NB4 (cell line): ENCODE measurements around the gene PIK3R3.

ENCODE experiments used
- MYC ChIP-seq: IDR thresholded peaks from 2 replicates; pipeline ENCODE4 v1.6.1; 2011; ENCODE audit warnings: low read depth, low read length
- POLR2A ChIP-seq: IDR thresholded peaks from 2 replicates; pipeline ENCODE4 v1.6.1; 2011; ENCODE audit warnings: mild to moderate bottlenecking; ENCODE audit not compliant: insufficient read length; ENCODE audit errors: extremely low read depth
- TF ChIP-seq, protein P1 (sequence below): IDR thresholded peaks from one replicate; pipeline ENCODE4 v1.5.1; 2012; ENCODE audit warnings: low read depth, low read length
- TF ChIP-seq, protein P2 (sequence below): IDR thresholded peaks from 2 replicates; pipeline ENCODE4 v1.6.1; 2011; ENCODE audit warnings: low read depth, low read length

DNA sequence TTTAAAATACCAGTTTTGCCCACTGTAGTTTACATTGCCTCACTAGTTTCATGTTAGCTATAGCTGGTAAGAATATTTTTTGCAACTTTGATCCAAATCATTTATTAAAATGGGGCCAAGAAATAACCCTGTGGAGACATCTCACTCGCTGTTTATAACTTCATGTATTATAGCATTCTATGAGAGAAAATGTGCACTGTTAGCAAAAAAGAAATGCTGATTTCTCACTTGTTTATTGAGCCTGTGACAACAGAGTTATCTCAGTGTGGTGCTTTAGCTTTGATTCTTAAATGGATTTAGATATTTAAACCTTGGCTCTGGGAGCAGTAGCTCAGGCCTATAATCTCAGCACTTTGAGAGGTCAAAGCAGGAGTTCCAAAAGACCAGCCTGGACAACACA lies 127.9 kb downstream of the PIK3R3 start:
- TF ChIP-seq, protein P1, sequence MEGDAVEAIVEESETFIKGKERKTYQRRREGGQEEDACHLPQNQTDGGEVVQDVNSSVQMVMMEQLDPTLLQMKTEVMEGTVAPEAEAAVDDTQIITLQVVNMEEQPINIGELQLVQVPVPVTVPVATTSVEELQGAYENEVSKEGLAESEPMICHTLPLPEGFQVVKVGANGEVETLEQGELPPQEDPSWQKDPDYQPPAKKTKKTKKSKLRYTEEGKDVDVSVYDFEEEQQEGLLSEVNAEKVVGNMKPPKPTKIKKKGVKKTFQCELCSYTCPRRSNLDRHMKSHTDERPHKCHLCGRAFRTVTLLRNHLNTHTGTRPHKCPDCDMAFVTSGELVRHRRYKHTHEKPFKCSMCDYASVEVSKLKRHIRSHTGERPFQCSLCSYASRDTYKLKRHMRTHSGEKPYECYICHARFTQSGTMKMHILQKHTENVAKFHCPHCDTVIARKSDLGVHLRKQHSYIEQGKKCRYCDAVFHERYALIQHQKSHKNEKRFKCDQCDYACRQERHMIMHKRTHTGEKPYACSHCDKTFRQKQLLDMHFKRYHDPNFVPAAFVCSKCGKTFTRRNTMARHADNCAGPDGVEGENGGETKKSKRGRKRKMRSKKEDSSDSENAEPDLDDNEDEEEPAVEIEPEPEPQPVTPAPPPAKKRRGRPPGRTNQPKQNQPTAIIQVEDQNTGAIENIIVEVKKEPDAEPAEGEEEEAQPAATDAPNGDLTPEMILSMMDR, result no peak
- TF ChIP-seq POLR2A, result no peak
- TF ChIP-seq, protein P2, sequence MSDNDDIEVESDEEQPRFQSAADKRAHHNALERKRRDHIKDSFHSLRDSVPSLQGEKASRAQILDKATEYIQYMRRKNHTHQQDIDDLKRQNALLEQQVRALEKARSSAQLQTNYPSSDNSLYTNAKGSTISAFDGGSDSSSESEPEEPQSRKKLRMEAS, result no peak
- TF ChIP-seq MYC, result no peak
